Cardiac muscle cell (in vitro differentiated cells and primary cell): ENCODE results near the gene HSD11B1L. TPM values are rescaled to one million over a fixed set of nuclear protein-coding genes. Genes with fewer than 3 reads are reported as not detected.

Source experiments
- DNase-seq, 2 donors: peaks; one replicate each; pipeline versions ENCODE4 v3.0.0 to v3.0.0-alpha.2; 2010 to 2017; ENCODE audit warnings: low read depth in 1 of 2, low spot score in 1 of 2
- H3K27ac ChIP-seq: fragments of 200-600 bp; sonication (generic); 2 replicates; pipeline ENCODE4 v1.5.1; 2016
- H3K27me3 ChIP-seq: fragments of 200-600 bp; sonication (generic); 2 replicates; pipeline ENCODE4 v1.6.0; 2016; ENCODE audit warnings: control low read depth
- H3K36me3 ChIP-seq: fragments of 200-600 bp; sonication (generic); 2 replicates; pipeline ENCODE4 v1.5.1; 2016; ENCODE audit warnings: control low read depth
- H3K4me1 ChIP-seq: fragments of 200-600 bp; sonication (generic); 2 replicates; pipeline ENCODE4 v1.8.1; 2017; ENCODE audit warnings: low read depth, mild to moderate bottlenecking, mixed run types
- H3K4me3 ChIP-seq: fragments of 200-600 bp; sonication (generic); 2 replicates; pipeline ENCODE4 v1.5.1; 2016; ENCODE audit warnings: mild to moderate bottlenecking
- H3K9me3 ChIP-seq: fragments of 200-600 bp; sonication (generic); 2 replicates; pipeline ENCODE4 v1.5.1; 2017; ENCODE audit warnings: low read depth, mild to moderate bottlenecking, control low read depth
- CTCF ChIP-seq: IDR thresholded peaks from 2 replicates; pipeline ENCODE4 v1.5.1; 2012; ENCODE audit warnings: low read depth, mild to moderate bottlenecking, low read length
- polyA plus RNA-seq: library from polyadenylated mRNA; unstranded; fragments of >200 nt; fragmentation: Nextera tagmentation; extraction: Ambion mirVana; gene quantifications from 2 replicates; pipeline ENCODE4 v1.2.1, GENCODE V29; 2016
- total RNA-seq: library from RNA; depleted of rRNA; stranded (reverse); fragments of >200 nt; gene quantifications from 2 replicates; pipeline ENCODE4 v1.2.3, GENCODE V29; 2016

HSD11B1L gene
- total and polyA plus RNA-seq, 2 experiments from 2014 or later: 61.9 to 80.5 TPM

- Histone ChIP-seq H3K27ac (no peak overlapping the region), H3K4me1 (peaks cover 6% of the 10 kb centered on the region), H3K36me3 (peaks cover 8% of the 10 kb centered on the region), H3K4me3 (no peak overlapping the region), H3K27me3 (no peaks in the 10 kb centered on the region), H3K9me3 (no peaks in the 10 kb centered on the region)
- DNase-seq: no peak
- no peak for TF ChIP-seq CTCF
These were observed 36.5 kb downstream of the HSD11B1L start for GRCh38 chr19:5717215-5717935.

GRCh38 chr19:5718037-5718578 lies 37.3 kb downstream of the HSD11B1L start:
- TF ChIP-seq CTCF: no peak
- peak overlapping the region; percentile 93 for H3K27ac ChIP-seq
- DNase-seq: peak in 1 of 2 donors; percentile 30
- H3K27me3 ChIP-seq: no peaks in the 10 kb centered on the region
- H3K36me3 ChIP-seq: peaks cover 1% of the 10 kb centered on the region
- peak overlapping the region; percentile 94 for H3K4me3 ChIP-seq
- H3K9me3 ChIP-seq: no peaks in the 10 kb centered on the region
- peaks cover 6% of the 10 kb centered on the region for H3K4me1 ChIP-seq

GRCh38 chr19:5718579-5719273 lies 37.9 kb downstream of the HSD11B1L start:
- peak overlapping the region; percentile 94 for H3K4me3 ChIP-seq
- H3K4me1 ChIP-seq: peaks cover 6% of the 10 kb centered on the region
- DNase-seq: peak in 1 of 2 donors; percentile 85
- H3K27me3 ChIP-seq: no peaks in the 10 kb centered on the region
- H3K36me3 ChIP-seq: no peaks in the 10 kb centered on the region
- no peaks in the 10 kb centered on the region for H3K9me3 ChIP-seq
- TF ChIP-seq CTCF: no peak
- H3K27ac ChIP-seq: peak overlapping the region; percentile 93

- no peak for TF ChIP-seq CTCF
- H3K4me1 ChIP-seq: peaks cover 6% of the 10 kb centered on the region
- peak in 1 of 2 donors; percentile 34 for DNase-seq
These were observed 38.6 kb downstream of the HSD11B1L start for GRCh38 chr19:5719274-5719960.

GRCh38 chr19:5719961-5720790 lies 39.3 kb downstream of the HSD11B1L start, which contains the start of the genes CATSPERD and LONP1:
Gene CATSPERD, plus strand, starts transcription at chr19:5720637. Its CDS starts 101 bp downstream, at chr19:5720738.
Gene LONP1, minus strand, starts transcription at chr19:5720146. Its CDS starts 14 bp downstream, at chr19:5720132.
- H3K4me3 ChIP-seq: peak within 1 kb of the TSS; percentile 94
- peak within 1 kb of the TSS; percentile 93 for H3K27ac ChIP-seq
- DNase-seq: peak; percentile 99 to 100
- H3K9me3 ChIP-seq: no peaks in the 10 kb centered on the region
- H3K27me3 ChIP-seq: no peaks in the 10 kb centered on the region
- peaks cover 6% of the 10 kb centered on the region for H3K4me1 ChIP-seq
- peak; percentile 93 for TF ChIP-seq CTCF
- H3K36me3 ChIP-seq: no peaks in the 10 kb centered on the region

More at GRCh38 chr19:5719274-5719960, 38.6 kb downstream of the HSD11B1L start:
- Histone ChIP-seq H3K9me3 (no peaks in the 10 kb centered on the region), H3K36me3 (no peaks in the 10 kb centered on the region), H3K4me3 (peak overlapping the region; percentile 94), H3K27me3 (no peaks in the 10 kb centered on the region), H3K27ac (peak overlapping the region; percentile 93)
